ENCODE results near the gene DNAJC17. TPM values are rescaled to one million over a fixed set of nuclear protein-coding genes. Genes with fewer than 3 reads are reported as not detected.

The DNAJC17 gene
- total RNA-seq, 1 donor from 2014 or later, result 16.2 TPM

DNA sequence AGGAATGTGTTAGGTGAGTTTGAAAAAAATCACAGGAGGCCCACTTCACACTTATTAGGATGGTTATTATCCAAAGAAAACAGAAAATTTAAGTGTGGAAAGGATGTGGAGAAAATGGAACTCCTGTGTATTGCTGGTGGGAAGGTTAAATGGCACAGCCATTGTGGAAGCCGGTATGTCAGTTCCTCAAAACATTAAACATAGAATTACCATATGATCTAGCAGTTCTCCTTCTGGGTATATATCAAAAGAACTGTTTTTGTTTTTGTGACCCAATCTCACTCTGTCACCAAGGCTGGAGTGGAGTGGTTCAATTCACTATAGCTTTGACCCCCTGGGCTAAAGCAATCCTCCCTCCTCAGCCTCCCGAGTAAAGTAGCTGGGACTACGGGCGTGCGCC is 10.8 kb downstream of the DNAJC17 start:
- intact Hi-C loops (cut with micrococcal nuclease), result no loop called here
- ATAC-seq (no peak), DNase-seq (no peak)

DNA sequence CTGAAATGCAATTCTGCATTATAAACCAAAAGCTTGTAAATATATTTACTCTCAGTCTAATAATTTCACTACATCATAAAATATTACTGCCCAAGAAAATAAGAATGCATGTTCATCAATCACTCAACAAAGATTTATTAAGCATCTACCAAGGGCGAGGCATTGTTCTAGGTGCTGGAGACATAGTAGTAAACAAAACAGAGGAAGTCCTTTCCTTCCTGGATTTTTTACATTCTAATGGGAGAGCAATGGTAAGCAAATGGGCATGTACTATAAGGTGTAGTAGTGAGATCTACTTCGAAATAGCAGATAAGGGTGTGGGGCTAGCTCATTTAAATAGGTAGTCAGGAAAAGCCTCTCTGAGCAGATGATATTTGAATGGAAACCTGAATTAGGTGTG is 11.2 kb downstream of the DNAJC17 start:
- ATAC-seq, result no peak
- intact Hi-C loops (cut with micrococcal nuclease), result no loop called here
- DNase-seq, result no peak

DNA sequence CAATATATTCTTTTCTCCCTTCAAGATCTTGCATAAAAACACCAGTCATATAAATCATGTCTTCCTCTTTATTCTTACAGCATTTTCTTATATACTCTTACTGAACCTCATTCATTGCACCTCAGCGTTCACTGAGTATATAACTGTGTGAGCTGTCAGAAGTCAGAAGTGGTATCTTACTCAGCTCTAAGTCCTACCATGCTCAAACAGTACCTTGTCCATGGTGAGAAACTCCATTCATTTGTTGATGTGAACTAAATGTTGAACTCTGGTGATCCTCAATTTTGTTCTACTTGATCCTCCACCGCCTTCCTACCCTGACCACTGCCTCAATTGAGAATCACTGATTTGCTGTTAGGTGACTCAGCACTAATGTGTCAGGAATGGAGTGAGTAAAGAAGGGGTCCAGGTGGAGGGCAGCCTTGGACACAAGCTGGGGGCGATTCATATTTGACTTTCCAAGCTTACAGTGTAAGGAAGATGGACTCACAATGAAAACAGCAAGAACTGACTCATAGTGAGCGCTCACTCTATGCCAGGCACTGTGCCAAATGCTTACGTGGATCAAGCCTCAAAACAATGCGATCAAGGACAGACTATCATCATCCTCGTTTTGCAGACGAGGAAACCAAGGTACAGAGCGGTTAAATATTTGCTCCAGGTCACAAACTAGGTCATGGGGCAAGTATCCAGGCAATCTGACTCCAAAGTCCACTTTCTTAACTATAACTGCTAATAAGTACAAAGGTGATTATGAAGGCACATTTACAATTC is 13.9 kb downstream of the DNAJC17 start:
- ATAC-seq, result no peak
- DNase-seq, result no peak
- intact Hi-C loops (cut with micrococcal nuclease), result no loop called here

DNA sequence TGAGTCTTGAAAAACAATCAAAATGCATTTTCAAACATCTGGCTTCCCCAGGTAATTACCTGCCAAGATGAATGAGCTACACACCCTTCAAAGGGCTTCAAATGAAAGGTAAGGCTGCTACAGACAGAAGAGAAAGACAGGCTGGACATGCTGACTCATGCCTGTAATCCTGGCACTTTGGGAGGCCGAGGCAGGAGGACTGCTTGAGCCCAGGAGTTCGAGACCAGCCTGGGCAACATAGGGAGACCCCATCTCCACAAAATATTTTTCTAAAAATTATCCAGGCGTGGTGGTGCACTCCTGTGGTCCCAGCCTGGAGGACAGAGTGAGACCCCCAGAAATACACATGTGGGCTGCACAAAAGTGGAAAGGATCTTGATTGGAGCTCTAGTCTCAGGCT is 14.9 kb downstream of the DNAJC17 start:
- no peak for ATAC-seq
- intact Hi-C loops (cut with micrococcal nuclease), result no loop called here
- DNase-seq, result no peak

DNA sequence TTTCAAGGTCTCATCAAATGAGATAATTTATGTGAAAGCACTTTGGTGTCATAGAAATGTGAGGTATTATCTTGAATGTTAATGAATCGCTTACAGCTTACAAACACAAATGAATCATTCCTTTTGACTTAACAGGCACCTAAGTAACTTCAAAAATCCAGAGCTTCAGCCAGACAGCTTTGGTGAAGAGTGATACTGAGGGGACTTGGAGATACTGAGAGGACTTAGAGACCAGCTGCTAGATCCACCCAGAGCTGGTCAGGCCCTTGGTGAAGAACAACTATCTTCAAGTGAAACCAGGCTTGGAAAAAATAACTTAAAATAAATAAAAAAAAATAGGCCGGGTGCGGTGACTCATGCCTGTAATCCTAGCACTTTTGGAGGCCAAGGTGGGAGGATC is 16.6 kb downstream of the DNAJC17 start:
- DNase-seq (no peak), ATAC-seq (no peak)
- intact Hi-C loops (cut with micrococcal nuclease), result no loop called here

DNA sequence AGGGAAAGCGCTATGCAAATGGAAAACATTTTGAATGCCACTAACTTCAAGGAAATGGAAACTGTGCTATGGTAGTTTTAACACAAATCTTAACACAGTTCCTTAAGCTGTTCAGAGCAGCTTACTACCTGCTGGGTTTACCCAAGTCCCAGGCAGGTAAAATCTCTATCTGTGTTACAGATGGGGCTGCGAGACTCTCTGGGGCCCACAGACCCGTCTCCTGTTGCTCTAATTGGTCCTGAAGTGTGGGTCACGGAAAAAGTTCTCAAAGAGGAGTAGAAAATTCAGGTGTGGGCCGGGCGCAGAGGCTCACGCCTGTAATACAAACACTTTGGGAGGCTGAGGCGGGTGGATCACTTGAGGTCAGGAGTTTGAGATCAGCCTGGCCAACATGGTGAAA is 17.3 kb downstream of the DNAJC17 start:
- intact Hi-C loops (cut with micrococcal nuclease), result no loop called here
- DNase-seq, result no peak
- ATAC-seq, result no peak

DNA sequence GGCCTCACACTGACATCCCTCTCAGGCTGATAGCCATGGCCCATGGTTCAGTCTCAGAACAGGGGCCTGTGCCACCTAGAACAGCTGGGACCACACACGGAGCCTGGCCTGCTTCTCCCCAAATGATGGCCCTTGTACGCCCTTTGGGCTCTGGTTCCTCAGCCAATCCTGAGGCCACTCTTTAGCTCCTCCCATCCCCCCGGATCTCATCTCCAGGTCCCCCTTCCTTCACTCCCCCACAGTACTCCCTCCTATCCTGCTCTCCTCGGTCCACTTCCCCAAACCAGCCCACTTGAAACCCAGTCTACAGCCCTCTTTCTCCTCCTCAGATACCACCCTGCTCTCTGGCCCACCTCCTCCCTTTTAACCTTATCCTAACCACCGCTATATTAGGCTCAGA is 18.2 kb downstream of the DNAJC17 start:
- DNase-seq (no peak), ATAC-seq (no peak)
- intact Hi-C loops (cut with micrococcal nuclease), result no loop called here

DNA sequence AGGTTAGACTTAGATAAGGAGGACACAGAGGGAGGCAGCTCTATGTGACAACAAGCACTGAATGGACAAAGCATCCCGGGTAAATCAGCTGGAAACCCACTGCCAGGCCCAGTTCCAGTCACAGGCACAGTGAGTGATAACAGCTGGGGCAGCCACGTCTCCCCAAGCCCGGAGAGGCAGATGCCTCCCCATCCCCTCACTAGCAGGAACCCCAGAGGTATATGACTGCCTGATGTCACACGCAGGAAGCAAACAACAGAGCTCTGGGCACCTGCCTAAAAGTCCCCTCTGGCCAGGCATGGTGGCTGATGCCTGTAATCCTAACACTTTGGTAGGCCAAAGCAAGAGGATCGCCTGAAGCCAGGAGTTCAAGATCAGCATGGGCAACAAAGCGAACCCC is 19.3 kb downstream of the DNAJC17 start:
- intact Hi-C loops (cut with micrococcal nuclease), result no loop called here
- no peak for DNase-seq

DNA sequence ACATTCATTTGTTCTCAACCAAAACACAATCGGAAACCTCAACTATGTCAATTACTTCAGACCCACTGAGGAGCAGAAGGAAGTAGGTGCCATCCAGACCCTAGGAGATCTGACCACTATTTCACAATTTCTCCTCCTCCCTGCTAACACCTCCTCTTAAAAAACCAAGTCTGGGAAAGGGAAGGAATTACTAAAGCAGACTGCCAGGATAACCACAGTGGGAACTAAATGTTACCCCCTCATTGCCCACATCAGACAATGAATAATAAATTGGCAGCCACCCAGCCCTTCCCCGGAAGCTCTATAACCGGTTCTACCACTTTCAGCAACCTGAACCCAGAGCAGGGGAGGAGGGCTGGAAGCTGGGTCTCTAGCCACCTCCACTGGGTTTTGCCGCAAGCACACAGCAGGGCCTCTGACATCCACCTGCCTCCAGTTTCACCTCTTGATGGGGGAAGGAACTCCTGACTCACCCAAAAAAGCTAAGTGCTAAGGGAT is 19.9 kb downstream of the DNAJC17 start:
- intact Hi-C loops (cut with micrococcal nuclease), result no loop called here
- ATAC-seq, result peak; percentile 26
- no peak for DNase-seq

More for the DNA sequence above, 19.3 kb downstream of the DNAJC17 start:
- ATAC-seq, result no peak

DNA sequence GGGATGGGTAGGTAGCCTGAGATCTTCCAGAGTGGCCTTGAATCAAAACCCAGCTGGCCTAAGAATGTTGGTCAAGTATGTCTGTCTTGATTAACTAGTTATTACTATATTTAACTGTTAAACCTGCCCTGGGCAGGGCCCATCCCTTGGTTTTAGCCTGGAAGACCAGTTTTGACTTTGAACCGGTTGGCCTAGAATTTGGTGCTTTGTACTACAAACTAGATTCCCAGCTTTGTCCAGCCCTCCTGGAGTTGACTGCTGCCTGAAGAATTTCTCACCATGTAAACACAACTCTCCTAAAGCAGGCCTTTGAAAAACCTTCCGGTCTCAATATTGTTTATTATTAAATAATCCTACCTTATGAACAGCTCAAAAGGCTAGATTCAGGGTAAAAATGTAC is 21.5 kb downstream of the DNAJC17 start:
- DNase-seq (no peak), ATAC-seq (no peak)
- intact Hi-C loops (cut with micrococcal nuclease), result no loop called here

DNA sequence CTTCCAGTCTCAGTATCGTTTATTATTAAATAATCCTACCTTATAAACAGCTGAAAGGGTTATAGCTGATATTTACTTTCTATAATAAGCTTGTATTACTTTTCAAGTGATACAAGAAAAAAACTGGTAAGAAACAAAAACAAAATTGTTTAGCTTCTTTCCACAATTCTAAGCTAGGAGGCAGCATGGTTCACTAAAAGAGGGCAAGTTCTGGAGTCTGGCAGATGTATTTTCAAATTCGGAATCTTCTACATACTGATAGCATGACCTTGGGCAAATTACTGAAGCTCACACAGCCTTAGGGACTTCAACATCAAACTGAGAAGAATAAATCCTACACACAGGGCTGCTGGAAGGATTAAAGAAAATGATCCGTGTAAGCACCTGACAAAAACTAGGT is 22.1 kb downstream of the DNAJC17 start:
- DNase-seq (no peak), ATAC-seq (no peak)
- intact Hi-C loops (cut with micrococcal nuclease), result no loop called here

DNA sequence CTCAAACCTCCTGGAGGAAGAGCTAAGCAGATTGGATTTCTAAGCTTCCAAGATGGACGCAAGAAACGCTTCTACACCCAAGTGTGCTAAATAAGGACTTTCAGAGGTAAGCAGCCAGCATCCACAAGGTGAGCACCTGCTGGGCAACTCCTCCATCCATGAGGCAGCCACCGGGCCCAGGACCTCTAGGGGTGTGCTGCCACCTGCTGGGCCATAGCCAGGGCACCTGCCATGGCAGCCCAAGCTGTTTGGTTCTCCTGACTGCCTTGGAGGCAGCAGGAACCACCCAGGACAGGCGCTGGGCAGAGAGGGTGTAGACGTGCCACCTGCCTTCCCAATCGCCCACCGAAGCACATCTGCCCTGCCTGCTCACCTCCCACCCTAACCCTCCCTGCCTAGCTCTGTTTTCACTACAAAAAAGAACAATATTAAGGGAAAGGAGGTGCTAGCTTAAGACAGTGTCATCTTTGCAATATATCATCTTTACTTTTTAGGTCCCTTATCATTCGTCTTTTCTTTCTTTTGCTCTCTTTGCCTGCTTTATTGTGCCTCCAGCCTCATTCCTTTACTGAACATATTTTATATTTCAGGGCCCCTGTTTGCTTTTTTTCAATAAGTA is 24.6 kb downstream of the DNAJC17 start:
- DNase-seq (peak; percentile 69), ATAC-seq (peak; percentile 79)
- intact Hi-C loops (cut with micrococcal nuclease), result no loop called here

DNA sequence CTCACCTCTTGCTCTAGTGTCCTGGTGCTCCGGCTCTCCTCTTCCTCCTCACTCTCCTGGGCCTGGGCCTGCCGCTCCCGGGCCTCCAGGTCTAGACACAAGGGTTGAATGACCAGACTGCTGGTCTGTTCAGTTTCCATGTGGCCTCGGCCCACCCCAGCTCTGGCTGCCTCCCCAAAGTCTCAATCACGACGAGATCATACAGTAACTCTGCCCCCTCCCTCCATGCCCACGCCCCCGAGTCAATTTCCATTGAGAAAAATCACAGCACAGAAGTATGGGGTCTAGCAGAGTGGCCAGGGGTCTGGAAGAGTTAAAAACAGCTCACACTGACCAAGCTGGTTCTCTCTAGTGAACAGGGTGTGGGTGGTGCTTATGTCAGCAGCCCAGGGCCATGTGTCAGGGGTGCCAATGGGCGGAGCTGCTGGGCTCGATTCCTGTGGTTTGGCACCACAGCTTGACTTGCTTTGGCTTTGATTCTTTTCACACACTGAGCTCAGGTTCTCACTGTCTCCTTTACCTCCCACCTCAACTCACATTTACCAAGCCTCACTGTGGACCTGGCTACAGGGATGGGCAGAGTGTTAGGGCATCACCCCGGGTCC is 30.6 kb downstream of the DNAJC17 start:
- ATAC-seq (no peak), DNase-seq (no peak)
- intact Hi-C loops (cut with micrococcal nuclease), result no loop called here

DNA sequence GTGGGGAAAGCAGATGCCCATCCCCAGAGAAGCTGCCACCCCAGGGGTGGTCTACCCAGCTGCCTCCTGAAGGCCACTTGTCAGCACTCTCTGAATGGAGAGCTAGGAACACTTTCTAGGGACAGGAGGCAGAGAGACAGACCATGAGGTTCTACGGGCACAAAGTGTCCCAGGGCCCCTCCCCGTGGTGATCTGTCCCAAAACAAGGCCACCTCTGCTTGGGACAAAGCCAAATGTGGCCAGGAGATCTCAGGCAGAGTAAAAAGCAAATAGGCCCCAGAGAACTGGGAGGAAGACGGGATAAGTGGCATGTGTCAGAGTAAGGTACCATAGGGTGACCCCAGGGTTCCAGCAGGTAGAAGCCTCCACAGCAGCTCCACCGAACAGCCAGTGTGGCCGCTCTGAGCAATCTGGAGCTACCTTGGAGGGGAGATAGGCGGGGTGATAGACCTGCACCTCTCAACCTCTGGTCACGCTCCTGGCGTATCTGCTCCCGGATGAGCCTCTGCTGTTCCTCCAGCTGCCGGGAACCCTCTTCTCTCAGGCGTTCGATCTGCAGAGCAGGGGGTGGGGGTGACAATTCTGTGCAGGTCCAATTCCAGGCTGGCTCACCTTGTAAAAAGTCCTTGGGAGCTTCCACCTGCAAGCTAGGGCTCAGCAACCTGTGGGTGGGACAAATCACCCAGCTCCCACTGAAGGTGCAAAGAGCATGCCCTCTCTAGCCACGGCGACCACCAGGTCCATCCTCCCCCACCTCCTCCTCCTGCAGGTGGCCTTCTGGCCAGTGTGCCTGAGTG is 31.3 kb downstream of the DNAJC17 start:
- intact Hi-C loops (cut with micrococcal nuclease), result no loop called here
- ATAC-seq (no peak), DNase-seq (no peak)

DNA sequence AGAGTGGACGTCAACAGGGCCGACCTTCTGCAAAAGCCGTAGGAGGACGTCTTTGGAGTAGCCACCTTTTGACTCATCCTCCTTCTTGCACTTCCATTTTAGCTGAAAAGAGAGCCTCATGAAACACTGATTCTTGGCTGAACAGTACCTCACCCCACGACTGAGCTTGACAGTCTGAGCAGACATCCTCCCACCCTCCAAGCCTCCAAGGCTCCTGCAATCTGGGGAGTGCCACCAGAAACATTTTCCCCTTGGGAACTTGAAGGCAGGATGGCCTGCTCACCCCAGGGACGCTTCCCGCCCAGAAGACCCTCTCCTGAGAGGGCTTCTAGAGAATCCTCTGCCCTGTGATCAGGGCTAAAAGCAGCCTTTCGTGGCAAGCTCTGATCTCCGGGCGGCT is 32.3 kb downstream of the DNAJC17 start:
- intact Hi-C loops (cut with micrococcal nuclease), result no loop called here
- DNase-seq (no peak), ATAC-seq (no peak)

DNA sequence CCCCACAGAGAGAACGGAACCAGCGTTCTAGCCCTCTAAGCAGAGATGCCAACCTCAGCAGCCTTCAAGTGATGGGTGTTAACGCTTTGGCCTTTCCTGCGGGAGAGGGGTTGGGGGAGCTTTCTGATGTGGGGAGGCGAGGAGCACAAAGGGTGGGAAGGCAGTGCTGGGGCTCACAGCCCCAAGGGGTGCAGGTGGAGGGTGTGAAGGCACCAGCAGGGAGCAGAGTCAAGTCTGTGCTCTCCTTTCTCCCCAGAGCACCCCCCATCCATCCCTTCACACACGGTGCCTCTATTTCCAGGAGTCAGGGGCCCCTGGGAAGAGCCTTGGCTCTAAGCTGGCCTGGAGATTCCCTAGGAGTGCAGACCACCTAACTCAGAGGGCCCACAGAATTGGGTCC is 33.4 kb downstream of the DNAJC17 start:
- DNase-seq, result no peak
- no peak for ATAC-seq
- intact Hi-C loops (cut with micrococcal nuclease), result no loop called here

DNA sequence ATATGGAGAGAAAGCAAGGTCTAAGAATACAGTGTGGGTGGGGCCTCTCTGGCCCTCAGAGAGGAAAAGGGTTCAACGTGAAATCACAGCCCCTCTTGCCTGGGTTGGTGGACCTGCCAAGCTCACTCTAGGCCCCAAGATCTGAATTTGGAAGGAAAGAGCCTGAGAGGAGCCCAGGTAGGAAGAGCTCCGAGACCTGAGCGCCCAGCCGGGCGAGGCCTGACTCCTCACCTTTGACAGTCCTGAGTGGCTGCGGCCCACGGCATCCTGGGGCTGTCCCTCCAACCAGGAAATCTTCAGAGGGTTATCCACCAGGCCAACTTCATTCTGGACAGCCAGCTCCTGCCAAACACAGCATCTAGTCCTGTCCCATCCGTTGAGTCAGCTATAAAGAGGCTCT is 33.8 kb downstream of the DNAJC17 start:
- ATAC-seq, result no peak
- intact Hi-C loops (cut with micrococcal nuclease), result no loop called here
- no peak for DNase-seq

DNA sequence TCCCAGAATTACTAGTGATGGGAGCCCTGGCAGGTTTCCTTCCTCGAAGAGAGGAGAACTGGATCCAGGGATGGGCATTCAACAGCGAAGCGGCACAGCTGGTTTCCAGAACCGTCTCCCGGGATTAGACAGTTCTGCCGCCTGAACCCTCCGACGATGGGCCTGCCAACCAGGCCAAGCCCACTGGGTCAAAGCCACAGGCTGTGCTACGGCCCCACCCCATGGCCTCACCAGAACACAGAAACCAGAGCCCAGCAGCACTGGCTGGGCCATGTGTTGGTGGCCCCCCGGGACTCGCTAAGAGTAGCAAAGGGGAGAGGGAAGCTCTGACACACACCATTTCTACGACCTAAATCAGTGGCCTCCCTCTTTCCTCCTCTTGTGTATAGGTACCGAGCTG is 35.3 kb downstream of the DNAJC17 start:
- no peak for ATAC-seq
- intact Hi-C loops (cut with micrococcal nuclease), result no loop called here
- no peak for DNase-seq

DNA sequence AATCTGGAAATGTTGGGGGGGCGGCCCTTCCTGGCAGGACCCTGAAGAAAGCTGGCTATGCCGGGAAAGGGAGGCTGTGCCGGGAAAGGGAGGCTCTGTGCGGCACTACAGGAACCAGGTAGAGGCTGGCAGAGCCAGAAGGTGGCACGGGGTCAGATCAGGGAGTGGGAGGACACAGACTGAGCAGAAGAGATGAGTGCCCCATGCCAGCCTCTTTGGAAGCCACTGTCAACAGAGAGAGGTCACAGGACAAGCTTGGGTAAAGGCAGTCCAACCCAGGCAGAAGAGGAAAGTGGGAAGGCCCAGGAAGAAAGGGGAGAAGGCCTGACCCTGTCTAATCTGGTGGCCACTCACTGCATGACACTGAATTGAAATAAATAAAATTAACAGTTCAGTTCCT is 36.0 kb downstream of the DNAJC17 start:
- ATAC-seq (no peak), DNase-seq (no peak)
- intact Hi-C loops (cut with micrococcal nuclease), result no loop called here

DNA sequence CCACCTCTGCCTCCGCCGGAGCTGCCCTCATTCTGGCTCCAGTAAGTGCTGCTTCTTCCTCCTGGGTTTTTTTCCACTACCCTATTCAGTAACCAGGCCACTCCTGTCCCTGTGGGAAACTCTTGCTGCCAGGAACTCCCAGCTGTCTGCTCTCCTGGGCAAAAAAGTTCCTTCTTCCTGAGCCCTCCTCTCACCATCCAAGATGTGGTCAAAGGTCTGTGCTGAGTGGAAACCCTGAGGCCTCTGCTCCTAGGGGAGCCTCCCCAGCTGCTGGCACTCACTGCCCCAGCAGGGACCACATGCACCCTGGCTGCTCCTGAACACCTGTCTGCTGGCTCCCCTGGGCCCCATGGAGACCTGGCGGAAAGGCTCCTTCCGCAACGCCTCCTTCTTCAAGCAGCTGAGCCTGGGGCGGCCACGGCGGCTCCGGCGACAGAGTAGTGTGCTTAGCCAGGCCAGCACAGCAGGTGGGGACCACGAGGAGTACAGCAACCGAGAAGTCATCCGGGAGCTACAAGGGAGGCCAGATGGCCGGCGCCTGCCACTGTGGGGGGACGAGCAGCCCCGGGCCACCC is 37.0 kb downstream of the DNAJC17 start:
- DNase-seq (no peak), ATAC-seq (no peak)
- intact Hi-C loops (cut with micrococcal nuclease), result no loop called here

Data from left ventricle myocardium superior (tissue), 1 donor.